WTC11 (cell line): ENCODE measurements around the gene IFFO2. TPM values are rescaled to one million over a fixed set of nuclear protein-coding genes. Genes with fewer than 3 reads are reported as not detected.

Experiments used
- ATAC-seq: fragments of 200-7000 bp; cut with Tn5 transposase; 2 replicates; pipeline ENCODE4 v1.10.0; 2021; ENCODE audit warnings: mild to moderate bottlenecking, moderate library complexity
- CTCF ChIA-PET: fragments of 300-600 bp; sonication (Branson Sonifier 250); formaldehyde crosslinking; loops from one replicate; lab custom pipeline; 2021; ENCODE audit warnings: antibody characterized with exemption; lab: Charles Lee
- POLR2A ChIA-PET: fragments of 350-600 bp; sonication (Branson Sonifier 250); formaldehyde crosslinking; loops from one replicate; lab custom pipeline; 2021; ENCODE audit warnings: antibody characterized with exemption; lab: Charles Lee
- DNase-seq: peaks from one replicate; pipeline ENCODE4 v3.0.0; 2021; ENCODE audit warnings: low spot score
- H3K27ac Mint-ChIP-seq: 2 replicates; pipeline ENCODE4 v1.8.0; 2021; ENCODE audit warnings: mixed read lengths
- H3K27me3 Mint-ChIP-seq: 2 replicates; pipeline ENCODE4 v1.8.0; 2021; ENCODE audit warnings: low read depth, mild to moderate bottlenecking, moderate library complexity, mixed read lengths
- H3K36me3 Mint-ChIP-seq: 2 replicates; pipeline ENCODE4 v1.8.0; 2021; ENCODE audit warnings: mixed read lengths
- H3K4me1 Mint-ChIP-seq: 2 replicates; pipeline ENCODE4 v1.8.0; 2022; ENCODE audit warnings: mixed read lengths
- H3K4me3 Mint-ChIP-seq: 2 replicates; pipeline ENCODE4 v1.8.0; 2021; ENCODE audit warnings: mild to moderate bottlenecking, moderate library complexity, mixed read lengths
- H3K9me3 Mint-ChIP-seq: 2 replicates; pipeline ENCODE4 v1.8.0; 2021; ENCODE audit warnings: mixed read lengths
- AFF4 ChIP-seq: sonication (generic); formaldehyde crosslinking; IDR thresholded peaks from 2 replicates; pipeline ENCODE4 v1.8.1; 2023; ENCODE audit warnings: mild to moderate bottlenecking, missing genetic modification reagents, borderline replicate concordance
- ARID4B ChIP-seq: sonication (generic); formaldehyde crosslinking; IDR thresholded peaks from 2 replicates; pipeline ENCODE4 v1.8.0; 2023; ENCODE audit warnings: missing genetic modification reagents, mild to moderate bottlenecking, borderline replicate concordance
- ATF6 ChIP-seq: sonication (generic); formaldehyde crosslinking; IDR thresholded peaks from 2 replicates; pipeline ENCODE4 v1.8.1; 2023; ENCODE audit warnings: mild to moderate bottlenecking, missing genetic modification reagents
- CREB1 ChIP-seq: sonication (generic); formaldehyde crosslinking; IDR thresholded peaks from 2 replicates; pipeline ENCODE4 v1.8.0; 2023; ENCODE audit warnings: mild to moderate bottlenecking, missing genetic modification reagents
- GRHL2 ChIP-seq: fragments of 250-450 bp; sonication (Bioruptor Pico); IDR thresholded peaks from 2 replicates; pipeline ENCODE4 v1.8.0; 2022; ENCODE audit warnings: mild to moderate bottlenecking, moderate library complexity; ENCODE audit not compliant: insufficient replicate concordance, severe bottlenecking
- IRF2 ChIP-seq: sonication (generic); formaldehyde crosslinking; IDR thresholded peaks from 2 replicates; pipeline ENCODE4 v1.8.0; 2022; ENCODE audit warnings: low read depth, missing genetic modification reagents, borderline replicate concordance
- RELA ChIP-seq: sonication (generic); formaldehyde crosslinking; IDR thresholded peaks from 2 replicates; pipeline ENCODE4 v1.8.1; 2022; ENCODE audit warnings: missing genetic modification reagents, mild to moderate bottlenecking, borderline replicate concordance
- RORB ChIP-seq: fragments of 250-450 bp; sonication (Bioruptor Pico); IDR thresholded peaks from 2 replicates; pipeline ENCODE4 v1.9.0; 2021; ENCODE audit warnings: mild to moderate bottlenecking
- SP1 ChIP-seq: sonication (generic); formaldehyde crosslinking; conservative IDR thresholded peaks from 2 replicates; pipeline ENCODE4 v1.8.1; 2022; ENCODE audit warnings: missing genetic modification reagents
- ZNF232 ChIP-seq: sonication (generic); formaldehyde crosslinking; IDR thresholded peaks from 2 replicates; pipeline ENCODE4 v1.8.0; 2022; ENCODE audit warnings: mild to moderate bottlenecking, missing genetic modification reagents
- ZNF317 ChIP-seq: sonication (generic); formaldehyde crosslinking; IDR thresholded peaks from 2 replicates; pipeline ENCODE4 v1.8.1; 2023; ENCODE audit warnings: low read depth, mild to moderate bottlenecking, moderate library complexity, missing genetic modification reagents, borderline replicate concordance
- ZNF396 ChIP-seq: fragments of 250-450 bp; sonication (Bioruptor Pico); IDR thresholded peaks from 2 replicates; pipeline ENCODE4 v1.8.0; 2021; ENCODE audit warnings: mild to moderate bottlenecking, moderate library complexity, borderline replicate concordance
- ZNF425 ChIP-seq: fragments of 250-450 bp; sonication (Bioruptor Pico); conservative IDR thresholded peaks from 2 replicates; pipeline ENCODE4 v1.9.0; 2021; ENCODE audit warnings: mild to moderate bottlenecking
- total RNA-seq: library from RNA; stranded (reverse); gene quantifications from 3 replicates; pipeline ENCODE4 v1.2.3, GENCODE V29; 2021

The IFFO2 gene
- total RNA-seq, 1 experiment from 2014 or later, result 8.1 TPM

- H3K27me3 Mint-ChIP-seq, result no peaks in the 10 kb centered on the region; the same call in 1 of the 2 replicates
- CTCF ChIA-PET, result interaction anchor here (1.5 to 2.6 kb wide), 4 partner anchors 14 to 273 kb away, joined by 5 to 12 read pairs (median 6); no protein-coding TSS in a partner anchor
- POLR2A ChIA-PET, result no interaction called here
- H3K4me3 Mint-ChIP-seq, result no peak overlapping the region
- H3K4me1 Mint-ChIP-seq, result no peaks in the 10 kb centered on the region
- ATAC-seq (no peak), DNase-seq (no peak)
- H3K9me3 Mint-ChIP-seq, result no peaks in the 10 kb centered on the region
- H3K27ac Mint-ChIP-seq, result no peak overlapping the region
- H3K36me3 Mint-ChIP-seq, result no peaks in the 10 kb centered on the region
- TF ChIP-seq RORB (CRISPR knock-in tag) (no peak), ATF6 (CRISPR knock-in tag) (no peak), CREB1 (CRISPR knock-in tag) (no peak), ZNF396 (CRISPR knock-in tag) (no peak), AFF4 (CRISPR knock-in tag) (no peak), IRF2 (CRISPR knock-in tag) (no peak), ZNF317 (CRISPR knock-in tag) (no peak), ZNF425 (CRISPR knock-in tag) (no peak), ZNF232 (CRISPR knock-in tag) (no peak), RELA (CRISPR knock-in tag) (no peak), SP1 (CRISPR knock-in tag) (no peak), ARID4B (CRISPR knock-in tag) (no peak), GRHL2 (CRISPR knock-in tag) (no peak)
These were observed 86.5 kb downstream of the IFFO2 start for GRCh38 chr1:18869847-18870594.
